Lung (tissue), 12 donors: ENCODE measurements around the gene SPOCK3. TPM values are rescaled to one million over a fixed set of nuclear protein-coding genes. Genes with fewer than 3 reads are reported as not detected.
A peak's percentile ranks its signal among the peaks of the same experiment; 100 is the strongest.

Source experiments
- ATAC-seq: fragments of 200-7000 bp; cut with Tn5 transposase; one replicate; pipeline ENCODE4 v1.9.1; 2020; ENCODE audit warnings: moderate number of reproducible peaks; ENCODE audit not compliant: insufficient read depth, low FRiP score
- DNase-seq, 3 donors: peaks; one replicate each; pipeline ENCODE4 v3.0.0-alpha.2; 2013 to 2017
- H3K27ac ChIP-seq, 2 donors: one replicate each; pipeline ENCODE4 v1.5.1; 2013; ENCODE audit warnings: mild to moderate bottlenecking in 2 of 2, moderate library complexity in 2 of 2, control low read depth in 1 of 2, inconsistent platforms in 1 of 2, low read depth in 1 of 2, low read length in 1 of 2
- H3K27me3 ChIP-seq, 3 donors: one replicate each; pipeline ENCODE4 v1.5.1; 2013; ENCODE audit warnings: low read length in 2 of 3; ENCODE audit not compliant: control insufficient read depth in 3 of 3, insufficient read depth in 3 of 3
- H3K36me3 ChIP-seq, 4 donors: one replicate each; pipeline ENCODE4 v1.5.1; 2013; ENCODE audit warnings: low read length in 4 of 4, mild to moderate bottlenecking in 1 of 4, moderate library complexity in 1 of 4; ENCODE audit not compliant: control insufficient read depth in 4 of 4, insufficient read depth in 4 of 4
- H3K4me1 ChIP-seq, 5 donors: one replicate each; pipeline ENCODE4 v1.5.1; 2013; ENCODE audit warnings: low read length in 5 of 5, mild to moderate bottlenecking in 2 of 5, moderate library complexity in 1 of 5; ENCODE audit not compliant: control insufficient read depth in 5 of 5, insufficient read depth in 5 of 5
- H3K4me3 ChIP-seq: one replicate; pipeline ENCODE4 v1.5.1; 2013; ENCODE audit warnings: mild to moderate bottlenecking, control low read depth, moderate library complexity
- H3K9ac ChIP-seq, 2 donors: one replicate each; pipeline ENCODE4 v1.5.1; 2013; ENCODE audit warnings: low read length in 2 of 2, control low read depth in 1 of 2; ENCODE audit not compliant: insufficient read depth in 1 of 2
- H3K9me3 ChIP-seq, 4 donors: one replicate each; pipeline ENCODE4 v1.5.1; 2013; ENCODE audit warnings: low read length in 3 of 4, mild to moderate bottlenecking in 1 of 4, moderate library complexity in 1 of 4; ENCODE audit not compliant: control insufficient read depth in 4 of 4, insufficient read depth in 3 of 4
- CTCF ChIP-seq: IDR thresholded peaks from 2 replicates; pipeline ENCODE4 v1.5.1; 2012; ENCODE audit warnings: mild to moderate bottlenecking; ENCODE audit errors: control extremely low read depth, extremely low read depth
- WGBS, 2 donors: extraction: QIAGEN DNeasy Blood & Tissue Kit; methylation state at CpG; one replicate each; pipeline ENCODE4 v1.1.7; 2013; 5-methylcytosine and 5-hydroxymethylcytosine counted together
- polyA plus RNA-seq, 2 donors: library from polyadenylated mRNA; stranded (reverse); fragments of 200-250 nt; gene quantifications; one replicate each; pipeline ENCODE4 v1.2.1, GENCODE V29; 2013
- total RNA-seq, 2 donors: library from RNA; depleted of rRNA in 1 of 2; stranded (reverse); fragments of >200 nt in 1 of 2; gene quantifications; one replicate each; pipeline ENCODE4 v1.2.1, GENCODE V29; 2014 to 2021
- donor health status: control.
- donor health status: control.
- donor health status: Bipolar disorder and iron deficiency.
- donor health status: healthy.
- donor health status: DM: yes; HTN: yes; CAD: no.

SPOCK3 gene
- total and polyA plus RNA-seq, 4 donors: 0.24 to 1.4 (median 0.60) TPM

DNA sequence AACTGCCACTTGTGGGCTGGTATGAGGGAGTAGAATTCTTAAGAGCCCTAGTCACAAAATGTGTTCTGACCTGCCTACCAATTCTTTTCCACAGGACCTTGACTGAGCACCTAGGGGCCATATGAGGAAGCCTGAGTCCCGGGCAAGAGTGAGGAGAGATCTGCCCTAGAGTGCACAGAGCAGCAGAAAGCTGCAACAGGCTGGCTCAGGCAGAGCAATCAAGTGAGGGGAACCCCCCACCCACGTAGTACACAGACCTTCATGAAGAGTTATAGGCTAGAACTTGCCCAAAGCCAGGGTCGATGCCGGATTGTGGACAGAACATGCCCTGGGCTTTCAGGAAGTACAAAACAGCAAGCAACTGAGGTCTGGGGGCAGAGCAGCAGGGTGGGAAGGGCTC lies 117.0 kb downstream of the SPOCK3 start:
- Histone ChIP-seq H3K9me3 (no peaks in the 10 kb centered on the region), H3K9ac (no peak overlapping the region), H3K36me3 (no peaks in the 10 kb centered on the region), H3K27me3 (no peaks in the 10 kb centered on the region), H3K4me3 (no peak overlapping the region), H3K27ac (no peak overlapping the region), H3K4me1 (peaks cover 0 to 4% (median 0%) of the 10 kb centered on the region in 5 donors)
- no peak for DNase-seq
- ATAC-seq: no peak
- 52 to 86% methylated on average over 4 of the region's 4 CpGs for WGBS, 2 donors
- no peak for TF ChIP-seq CTCF

- Histone ChIP-seq H3K27me3 (no peaks in the 10 kb centered on the region), H3K4me3 (no peak overlapping the region), H3K27ac (peak overlapping the region in 1 of 2 donors; percentile 45), H3K9ac (no peak overlapping the region), H3K9me3 (no peaks in the 10 kb centered on the region), H3K36me3 (no peaks in the 10 kb centered on the region), H3K4me1 (peaks cover 0 to 4% (median 0%) of the 10 kb centered on the region in 5 donors)
- no peak for TF ChIP-seq CTCF
- DNase-seq (no peak), ATAC-seq (no peak)
- 71 to 77% methylated on average over 4 of the region's 4 CpGs for WGBS, 2 donors
Measured at GRCh38 chr4:167114416-167114971, 119.8 kb downstream of the SPOCK3 start.

DNA sequence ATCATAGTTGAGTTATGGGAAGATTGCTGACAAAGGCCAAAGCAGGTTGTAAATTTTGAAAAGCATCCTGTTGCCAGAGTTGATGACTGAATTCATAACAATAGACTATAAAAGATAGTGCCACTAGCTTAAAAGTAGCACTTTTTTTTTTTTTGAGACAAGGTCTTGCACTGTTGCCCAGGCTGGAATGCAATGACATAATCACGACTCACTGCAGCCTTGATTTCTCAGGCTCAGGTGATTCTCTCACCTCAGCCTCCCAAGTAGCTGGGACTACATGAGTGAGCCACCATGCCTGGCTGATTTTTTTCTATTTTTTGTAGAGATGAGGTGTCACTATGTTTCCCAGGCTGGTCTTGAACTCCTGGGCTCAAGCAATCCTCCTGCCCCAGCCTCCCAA lies 122.7 kb downstream of the SPOCK3 start:
- DNase-seq: no peak
- no peak overlapping the region for H3K4me3 ChIP-seq
- no peak overlapping the region for H3K27ac ChIP-seq
- TF ChIP-seq CTCF: no peak
- H3K9me3 ChIP-seq: no peaks in the 10 kb centered on the region
- no peaks in the 10 kb centered on the region for H3K36me3 ChIP-seq
- WGBS, 2 donors: 82 to 85% methylated on average over 1 of the region's 1 CpG
- no peaks in the 10 kb centered on the region for H3K27me3 ChIP-seq
- no peak for ATAC-seq
- H3K4me1 ChIP-seq: peaks cover 0 to 4% (median 0%) of the 10 kb centered on the region in 5 donors
- H3K9ac ChIP-seq: no peak overlapping the region

- Histone ChIP-seq H3K9ac (no peak overlapping the region), H3K27ac (no peak overlapping the region), H3K4me3 (no peak overlapping the region), H3K36me3 (no peaks in the 10 kb centered on the region), H3K27me3 (no peaks in the 10 kb centered on the region), H3K9me3 (no peaks in the 10 kb centered on the region), H3K4me1 (peaks cover 0 to 4% (median 0%) of the 10 kb centered on the region in 5 donors)
- TF ChIP-seq CTCF: no peak
- ATAC-seq (no peak), DNase-seq (no peak)
- 74% methylated on average over 2 of the region's 2 CpGs for WGBS, 2 donors
Measured at GRCh38 chr4:167111092-167111491, 123.2 kb downstream of the SPOCK3 start.
